HEK293T (cell line): ENCODE measurements around the gene SPATA25.

Experiments used
- BHLHE40 ChIP-seq: fragments of 450-650 bp; IDR thresholded peaks from 2 replicates; pipeline ENCODE4 v1.6.1; 2016; ENCODE audit warnings: mild to moderate bottlenecking, moderate library complexity, borderline replicate concordance
- CTBP1 ChIP-seq: fragments of 450-650 bp; IDR thresholded peaks from 2 replicates; pipeline ENCODE4 v1.6.1; 2016; ENCODE audit warnings: borderline replicate concordance
- HDGF ChIP-seq: fragments of 450-650 bp; IDR thresholded peaks from 2 replicates; pipeline ENCODE4 v1.6.1; 2017; ENCODE audit warnings: antibody characterized with exemption, borderline replicate concordance
- LEF1 ChIP-seq: fragments of 450-650 bp; IDR thresholded peaks from 2 replicates; pipeline ENCODE4 v1.6.1; 2017; ENCODE audit warnings: mild to moderate bottlenecking, borderline replicate concordance
- SP1 ChIP-seq: fragments of 450-650 bp; IDR thresholded peaks from 2 replicates; pipeline ENCODE4 v1.6.1; 2017
- SUZ12 ChIP-seq: fragments of 450-650 bp; IDR thresholded peaks from 2 replicates; pipeline ENCODE4 v1.6.1; 2016; ENCODE audit warnings: mild to moderate bottlenecking
- TARDBP ChIP-seq: fragments of 450-650 bp; IDR thresholded peaks from 2 replicates; pipeline ENCODE4 v1.6.1; 2016
- TF ChIP-seq, protein P1 (sequence below): fragments of 450-650 bp; IDR thresholded peaks from 2 replicates; pipeline ENCODE4 v1.6.1; 2016

DNA sequence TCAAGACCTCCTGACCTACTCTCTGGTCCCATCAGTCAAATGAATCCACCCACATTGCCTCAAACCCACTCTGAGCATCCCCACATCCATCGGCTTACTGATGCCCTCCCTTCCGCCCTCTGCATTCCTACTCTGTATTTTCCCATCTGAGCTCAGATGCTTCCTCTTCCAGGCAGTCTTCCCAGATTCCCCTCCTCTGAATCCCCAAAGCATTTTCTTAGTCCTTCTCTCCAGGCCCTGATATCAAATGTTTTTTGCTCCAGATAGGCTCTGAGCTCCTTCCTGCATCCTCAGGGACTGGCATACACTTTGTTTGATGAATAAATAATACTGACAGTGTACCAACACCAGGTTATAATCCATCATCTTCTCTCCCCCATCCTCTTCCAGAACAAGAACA lies 20.7 kb upstream of the SPATA25 start:
- TF ChIP-seq SUZ12: no peak
- TF ChIP-seq HDGF: no peak
- no peak for TF ChIP-seq SP1
- no peak for TF ChIP-seq TARDBP
- TF ChIP-seq LEF1: no peak
- TF ChIP-seq BHLHE40: no peak
- no peak for TF ChIP-seq CTBP1
- TF ChIP-seq, protein P1, sequence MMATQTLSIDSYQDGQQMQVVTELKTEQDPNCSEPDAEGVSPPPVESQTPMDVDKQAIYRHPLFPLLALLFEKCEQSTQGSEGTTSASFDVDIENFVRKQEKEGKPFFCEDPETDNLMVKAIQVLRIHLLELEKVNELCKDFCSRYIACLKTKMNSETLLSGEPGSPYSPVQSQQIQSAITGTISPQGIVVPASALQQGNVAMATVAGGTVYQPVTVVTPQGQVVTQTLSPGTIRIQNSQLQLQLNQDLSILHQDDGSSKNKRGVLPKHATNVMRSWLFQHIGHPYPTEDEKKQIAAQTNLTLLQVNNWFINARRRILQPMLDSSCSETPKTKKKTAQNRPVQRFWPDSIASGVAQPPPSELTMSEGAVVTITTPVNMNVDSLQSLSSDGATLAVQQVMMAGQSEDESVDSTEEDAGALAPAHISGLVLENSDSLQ: no peak
